CD8-positive, alpha-beta memory T cell (primary cell): ENCODE results near the gene GRID1. TPM values are rescaled to one million over a fixed set of nuclear protein-coding genes. Genes with fewer than 3 reads are reported as not detected.

Experiments
- CTCF ChIA-PET: fragments of 350-600 bp; sonication (Branson Sonifier 250); formaldehyde crosslinking; loops from one replicate; lab custom pipeline; 2021; ENCODE audit warnings: antibody characterized with exemption; lab: Charles Lee
- POLR2A ChIA-PET: fragments of 350-600 bp; sonication (Branson Sonifier 250); formaldehyde crosslinking; loops from one replicate; lab custom pipeline; 2021; ENCODE audit warnings: antibody characterized with exemption; lab: Charles Lee
- DNase-seq, 5 donors: peaks; one replicate each; pipeline versions ENCODE4 v3.0.0 to v3.0.0-alpha.2; 2020 to 2022; ENCODE audit warnings: mixed read lengths in 1 of 5
- H3K27ac ChIP-seq: one replicate; pipeline ENCODE4 v1.7.0; 2013; ENCODE audit warnings: low read depth, mild to moderate bottlenecking, low read length, moderate library complexity
- H3K27me3 ChIP-seq: 2 replicates; pipeline ENCODE4 v1.7.0; 2013; ENCODE audit warnings: low read length, mild to moderate bottlenecking; ENCODE audit not compliant: insufficient read depth, poor library complexity, severe bottlenecking
- H3K36me3 ChIP-seq: 2 replicates; pipeline ENCODE4 v1.7.0; 2013; ENCODE audit warnings: mild to moderate bottlenecking, low read length, moderate library complexity; ENCODE audit not compliant: insufficient read depth
- H3K4me1 ChIP-seq: 2 replicates; pipeline ENCODE4 v1.7.0; 2013; ENCODE audit warnings: mild to moderate bottlenecking, low read length, moderate library complexity; ENCODE audit not compliant: insufficient read depth
- H3K4me3 ChIP-seq: 2 replicates; pipeline ENCODE4 v1.7.0; 2013; ENCODE audit warnings: mild to moderate bottlenecking, low read length
- H3K9me3 ChIP-seq: 2 replicates; pipeline ENCODE4 v1.7.0; 2013; ENCODE audit warnings: mild to moderate bottlenecking, low read length
- H3K27ac Mint-ChIP-seq, 8 donors: one replicate each; pipeline ENCODE4 v1.8.0; 2020 to 2021; ENCODE audit warnings: mixed read lengths in 8 of 8, mild to moderate bottlenecking in 6 of 8, inconsistent platforms in 3 of 8, moderate library complexity in 3 of 8
- H3K27me3 Mint-ChIP-seq, 2 donors: one replicate each; pipeline ENCODE4 v1.8.0; 2020 to 2021; ENCODE audit warnings: mixed read lengths in 2 of 2, mild to moderate bottlenecking in 1 of 2, moderate library complexity in 1 of 2
- H3K36me3 Mint-ChIP-seq, 3 donors: one replicate each; pipeline ENCODE4 v1.8.0; 2020 to 2021; ENCODE audit warnings: mixed read lengths in 3 of 3, inconsistent platforms in 1 of 3, mild to moderate bottlenecking in 1 of 3
- H3K4me1 Mint-ChIP-seq, 3 donors: one replicate each; pipeline ENCODE4 v1.8.0; 2020 to 2021; ENCODE audit warnings: mixed read lengths in 3 of 3, inconsistent platforms in 1 of 3, mild to moderate bottlenecking in 1 of 3
- H3K4me3 Mint-ChIP-seq, 7 donors: one replicate each; pipeline ENCODE4 v1.8.0; 2020 to 2021; ENCODE audit warnings: mixed read lengths in 7 of 7, mild to moderate bottlenecking in 6 of 7, moderate library complexity in 4 of 7, inconsistent platforms in 2 of 7
- H3K9me3 Mint-ChIP-seq, 5 donors: one replicate each; pipeline ENCODE4 v1.8.0; 2020 to 2022; ENCODE audit warnings: mixed read lengths in 5 of 5, mild to moderate bottlenecking in 3 of 5, moderate library complexity in 2 of 5, inconsistent platforms in 1 of 5
- polyA plus RNA-seq: library from polyadenylated mRNA; unstranded; fragments of 300-500 nt; fragmentation: Illumina TruSeq; gene quantifications from one replicate; pipeline ENCODE4 v1.2.3, GENCODE V29; 2021
- total RNA-seq, 2 experiments: library from RNA; stranded (reverse); gene quantifications; one replicate each; pipeline ENCODE4 v1.2.3, GENCODE V29; 2021

GRID1 gene
- total and polyA plus RNA-seq, 3 experiments from 2014 or later = not detected

DNA sequence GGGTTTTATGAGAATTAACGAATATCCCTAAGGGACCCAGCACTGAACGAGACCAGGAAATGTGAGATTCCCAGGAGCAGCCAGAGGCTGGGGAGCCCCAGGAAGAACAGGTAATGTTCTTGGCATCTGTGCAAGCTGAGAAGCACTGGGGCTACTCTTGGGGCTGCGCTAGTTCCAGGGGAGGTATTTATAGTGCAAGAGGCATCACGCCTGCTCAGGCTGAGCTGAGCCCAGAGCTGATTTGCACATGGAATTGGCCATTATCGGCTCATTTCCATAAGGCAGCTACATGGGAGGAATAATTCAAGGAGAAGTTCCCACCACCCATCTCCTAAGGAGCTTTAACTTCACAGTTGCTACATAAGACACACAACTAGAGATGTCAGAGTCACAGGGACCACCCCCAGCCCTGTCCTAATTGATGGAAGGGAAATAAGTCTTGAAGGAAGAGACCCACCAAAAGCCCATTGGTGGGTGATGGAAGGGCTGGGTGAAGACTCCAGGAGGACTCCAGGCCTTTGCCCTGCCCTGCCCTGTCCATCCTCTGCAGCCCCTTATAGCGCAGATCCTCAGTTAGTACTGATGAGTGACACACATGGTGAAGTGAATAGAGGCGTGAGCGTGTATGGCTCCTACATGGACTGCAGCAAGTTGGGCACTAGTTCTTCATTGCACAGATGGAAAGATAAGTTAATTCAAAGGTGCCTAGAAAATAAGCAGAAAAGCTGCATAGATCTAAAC is 178.9 kb downstream of the GRID1 start:
- peaks cover 0 to 4% (median 0%) of the 10 kb centered on the region in 3 donors for H3K4me1 Mint-ChIP-seq

GRCh38 chr10:86186633-86187032 is 180.0 kb downstream of the GRID1 start:
- POLR2A ChIA-PET = no interaction called here
- CTCF ChIA-PET = no interaction called here
- H3K4me3 Mint-ChIP-seq = no peak overlapping the region
- H3K4me3 ChIP-seq = no peak overlapping the region
- no peaks in the 10 kb centered on the region for H3K36me3 ChIP-seq
- DNase-seq = no peak
- no peak overlapping the region for H3K27ac ChIP-seq
- no peaks in the 10 kb centered on the region for H3K36me3 Mint-ChIP-seq
- H3K27me3 ChIP-seq = no peaks in the 10 kb centered on the region
- H3K9me3 ChIP-seq = no peaks in the 10 kb centered on the region
- no peaks in the 10 kb centered on the region for H3K4me1 ChIP-seq
- H3K27ac Mint-ChIP-seq = no peak overlapping the region
- peaks cover 0 to 6% (median 0%) of the 10 kb centered on the region in 5 donors for H3K9me3 Mint-ChIP-seq
- peaks cover 0 to 26% of the 10 kb centered on the region in 2 donors for H3K27me3 Mint-ChIP-seq
- peaks cover 0 to 4% (median 0%) of the 10 kb centered on the region in 3 donors for H3K4me1 Mint-ChIP-seq

More for the DNA sequence above, 178.9 kb downstream of the GRID1 start:
- ChIA-PET POLR2A (no interaction called here), CTCF (no interaction called here)
- DNase-seq = no peak
- Histone ChIP-seq H3K36me3 (no peaks in the 10 kb centered on the region), H3K4me1 (no peaks in the 10 kb centered on the region), H3K27me3 (no peaks in the 10 kb centered on the region), H3K27ac (no peak overlapping the region), H3K9me3 (no peaks in the 10 kb centered on the region), H3K4me3 (no peak overlapping the region)
- Mint-ChIP-seq H3K27me3 (peaks cover 0 to 32% of the 10 kb centered on the region in 2 donors), H3K9me3 (peaks cover 0 to 6% (median 0%) of the 10 kb centered on the region in 5 donors), H3K4me3 (no peak overlapping the region), H3K36me3 (no peaks in the 10 kb centered on the region), H3K27ac (peak overlapping the region in 1 of 8 donors; percentile 66)

DNA sequence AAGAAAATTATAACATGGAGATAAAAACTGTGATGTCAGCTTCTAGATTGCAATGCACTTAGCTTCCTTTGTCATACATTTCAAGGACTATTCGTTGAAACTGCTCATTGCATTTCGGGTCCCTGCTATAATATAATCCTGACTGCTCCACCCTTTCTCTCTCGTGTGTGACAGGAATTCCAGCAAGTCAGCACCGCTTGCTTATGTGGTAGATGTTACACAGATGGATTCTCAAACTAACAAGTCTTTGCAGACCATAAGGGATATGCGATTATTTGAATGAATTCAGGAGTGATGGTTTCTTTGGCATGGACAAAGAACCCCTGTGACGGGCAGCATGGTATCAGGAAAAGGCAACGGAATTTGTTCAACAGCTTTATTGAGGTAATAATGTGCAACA is 184.0 kb downstream of the GRID1 start:
- ChIA-PET CTCF (no interaction called here), POLR2A (no interaction called here)
- Mint-ChIP-seq H3K9me3 (peaks cover 0 to 6% (median 0%) of the 10 kb centered on the region in 5 donors), H3K4me3 (no peak overlapping the region), H3K27me3 (peaks cover 0 to 7% of the 10 kb centered on the region in 2 donors), H3K4me1 (peaks cover 0 to 4% (median 0%) of the 10 kb centered on the region in 3 donors), H3K27ac (no peak overlapping the region), H3K36me3 (no peaks in the 10 kb centered on the region)
- Histone ChIP-seq H3K4me1 (no peaks in the 10 kb centered on the region), H3K36me3 (no peaks in the 10 kb centered on the region), H3K4me3 (no peak overlapping the region), H3K9me3 (no peaks in the 10 kb centered on the region), H3K27ac (no peak overlapping the region), H3K27me3 (no peaks in the 10 kb centered on the region)
- no peak for DNase-seq

DNA sequence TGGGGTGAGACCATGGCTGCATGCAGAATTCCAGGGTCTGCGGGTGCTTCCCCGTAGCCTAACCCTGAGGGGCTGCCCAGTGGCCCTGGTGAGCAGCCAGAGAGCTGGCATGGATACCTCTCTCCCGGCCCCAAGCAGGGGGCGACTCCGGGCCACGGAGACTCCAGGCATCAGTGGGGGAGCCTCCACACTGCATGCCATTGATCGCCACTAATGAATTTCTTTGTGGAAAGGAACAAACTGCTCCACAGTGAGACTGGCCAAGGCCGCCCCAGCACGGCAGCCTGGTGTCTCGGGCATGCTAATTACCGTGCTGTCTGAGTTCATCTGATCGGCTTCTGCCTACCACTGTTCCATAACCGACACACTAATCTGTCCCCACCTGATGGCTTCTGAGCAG is 184.4 kb downstream of the GRID1 start:
- H3K27me3 Mint-ChIP-seq = peaks cover 0 to 7% of the 10 kb centered on the region in 2 donors
- H3K4me3 Mint-ChIP-seq = no peak overlapping the region
- Histone ChIP-seq H3K4me1 (no peaks in the 10 kb centered on the region), H3K4me3 (no peak overlapping the region), H3K27ac (no peak overlapping the region), H3K36me3 (no peaks in the 10 kb centered on the region), H3K27me3 (no peaks in the 10 kb centered on the region), H3K9me3 (no peaks in the 10 kb centered on the region)
- H3K9me3 Mint-ChIP-seq = peaks cover 0 to 6% (median 0%) of the 10 kb centered on the region in 5 donors
- CTCF ChIA-PET = no interaction called here
- no peak overlapping the region for H3K27ac Mint-ChIP-seq
- peaks cover 0 to 4% (median 0%) of the 10 kb centered on the region in 3 donors for H3K4me1 Mint-ChIP-seq
- H3K36me3 Mint-ChIP-seq = no peaks in the 10 kb centered on the region
- POLR2A ChIA-PET = no interaction called here
- no peak for DNase-seq

DNA sequence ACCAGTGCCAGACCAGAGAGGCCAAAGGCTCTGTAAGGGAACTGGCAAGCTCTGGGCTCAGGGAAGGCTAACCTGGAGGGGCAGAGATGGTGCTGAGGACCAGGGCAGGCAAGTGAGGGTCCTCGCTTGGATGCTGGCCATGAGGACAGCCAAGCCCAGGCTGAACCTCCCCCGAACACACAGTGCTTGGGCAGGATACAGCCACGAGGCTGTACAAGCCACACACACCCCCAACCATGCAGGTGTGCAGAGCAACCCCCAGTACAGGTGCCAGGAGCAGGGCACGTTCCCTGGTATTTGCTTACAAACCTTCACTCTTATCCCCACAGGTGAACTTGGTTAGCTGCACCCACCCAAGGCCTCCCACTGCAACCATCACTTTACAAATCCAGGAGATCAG is 185.7 kb downstream of the GRID1 start:
- no peak for DNase-seq
- no peak overlapping the region for H3K27ac Mint-ChIP-seq
- Histone ChIP-seq H3K27ac (no peak overlapping the region), H3K27me3 (no peaks in the 10 kb centered on the region), H3K4me1 (no peaks in the 10 kb centered on the region), H3K4me3 (no peak overlapping the region), H3K9me3 (no peaks in the 10 kb centered on the region), H3K36me3 (no peaks in the 10 kb centered on the region)
- H3K4me3 Mint-ChIP-seq = no peak overlapping the region
- ChIA-PET POLR2A (no interaction called here), CTCF (no interaction called here)
- H3K27me3 Mint-ChIP-seq = peaks cover 0 to 2% of the 10 kb centered on the region in 2 donors
- peaks cover 0 to 2% (median 0%) of the 10 kb centered on the region in 5 donors for H3K9me3 Mint-ChIP-seq
- H3K4me1 Mint-ChIP-seq = no peaks in the 10 kb centered on the region
- H3K36me3 Mint-ChIP-seq = no peaks in the 10 kb centered on the region

DNA sequence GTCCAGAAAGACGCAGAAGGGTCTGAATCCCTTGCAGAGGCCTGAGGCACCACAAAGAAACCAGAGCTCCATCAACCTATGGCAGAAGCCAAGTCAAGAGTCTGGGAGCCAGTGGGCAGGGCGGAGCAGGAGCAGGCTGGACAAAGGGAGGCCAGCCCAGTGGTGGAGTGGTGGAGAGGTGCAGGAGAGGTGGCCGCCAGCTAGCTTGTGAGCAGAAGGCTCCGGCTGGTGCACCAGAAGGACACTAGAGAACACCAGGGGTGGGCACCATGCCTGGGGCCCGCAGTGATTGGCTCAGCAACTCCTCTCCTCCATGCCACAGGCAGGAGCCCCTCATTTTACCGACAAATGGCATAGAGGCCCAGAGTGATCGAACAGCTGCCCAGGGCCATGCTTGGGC is 186.6 kb downstream of the GRID1 start:
- Mint-ChIP-seq H3K9me3 (peaks cover 0 to 2% (median 0%) of the 10 kb centered on the region in 5 donors), H3K36me3 (no peaks in the 10 kb centered on the region), H3K4me3 (no peak overlapping the region), H3K4me1 (no peaks in the 10 kb centered on the region), H3K27me3 (peaks cover 0 to 2% of the 10 kb centered on the region in 2 donors), H3K27ac (no peak overlapping the region)
- H3K4me3 ChIP-seq = no peak overlapping the region
- ChIA-PET POLR2A (no interaction called here), CTCF (no interaction called here)
- H3K4me1 ChIP-seq = no peaks in the 10 kb centered on the region
- no peaks in the 10 kb centered on the region for H3K36me3 ChIP-seq
- H3K27me3 ChIP-seq = no peaks in the 10 kb centered on the region
- no peaks in the 10 kb centered on the region for H3K9me3 ChIP-seq
- DNase-seq = no peak
- H3K27ac ChIP-seq = no peak overlapping the region

- Histone ChIP-seq H3K9me3 (no peaks in the 10 kb centered on the region), H3K27me3 (no peaks in the 10 kb centered on the region), H3K4me1 (no peaks in the 10 kb centered on the region), H3K4me3 (no peak overlapping the region), H3K27ac (no peak overlapping the region), H3K36me3 (no peaks in the 10 kb centered on the region)
- no peak for DNase-seq
- no peak overlapping the region for H3K4me3 Mint-ChIP-seq
- H3K27me3 Mint-ChIP-seq = no peaks in the 10 kb centered on the region
- H3K27ac Mint-ChIP-seq = no peak overlapping the region
- ChIA-PET POLR2A (no interaction called here), CTCF (no interaction called here)
- peaks cover 0 to 2% (median 0%) of the 10 kb centered on the region in 5 donors for H3K9me3 Mint-ChIP-seq
- H3K36me3 Mint-ChIP-seq = no peaks in the 10 kb centered on the region
- H3K4me1 Mint-ChIP-seq = no peaks in the 10 kb centered on the region
Measured at GRCh38 chr10:86179153-86179524, 187.5 kb downstream of the GRID1 start.

- no peaks in the 10 kb centered on the region for H3K4me1 Mint-ChIP-seq
- CTCF ChIA-PET = no interaction called here
- no peak overlapping the region for H3K27ac Mint-ChIP-seq
- no peaks in the 10 kb centered on the region for H3K9me3 ChIP-seq
- no peak overlapping the region for H3K27ac ChIP-seq
- H3K9me3 Mint-ChIP-seq = peaks cover 0 to 2% (median 0%) of the 10 kb centered on the region in 5 donors
- H3K27me3 ChIP-seq = no peaks in the 10 kb centered on the region
- no peaks in the 10 kb centered on the region for H3K36me3 Mint-ChIP-seq
- no peak overlapping the region for H3K4me3 ChIP-seq
- POLR2A ChIA-PET = no interaction called here
- H3K27me3 Mint-ChIP-seq = no peaks in the 10 kb centered on the region
- no peaks in the 10 kb centered on the region for H3K36me3 ChIP-seq
- no peak for DNase-seq
- no peaks in the 10 kb centered on the region for H3K4me1 ChIP-seq
- H3K4me3 Mint-ChIP-seq = no peak overlapping the region
Measured at GRCh38 chr10:86178401-86179152, 188.0 kb downstream of the GRID1 start.
